ENCODE results near the gene LSS.
A peak's percentile ranks its signal among the peaks of the same experiment; 100 is the strongest.
"Not testable (repeated sequence)": the region's sequence is repeated elsewhere in the genome, so short reads cannot be mapped to it uniquely, and the experiment has no call there.

The LSS gene

GRCh38 chr21:46208761-46209721 lies 19.5 kb downstream of the LSS start:
- no peak overlapping the region for H3K27ac Mint-ChIP-seq
- H3K36me3 Mint-ChIP-seq, result peaks cover 36 to 66% of the 10 kb centered on the region in 2 donors

GRCh38 chr21:46207920-46208591 lies 20.5 kb downstream of the LSS start:
- Mint-ChIP-seq H3K36me3 (peaks cover 39 to 67% of the 10 kb centered on the region in 2 donors), H3K27me3 (no peaks in the 10 kb centered on the region), H3K4me1 (no peaks in the 10 kb centered on the region), H3K27ac (no peak overlapping the region), H3K4me3 (no peak overlapping the region), H3K9me3 (no peaks in the 10 kb centered on the region)
- no peak for DNase-seq
- no peak for ATAC-seq (replicated peaks)

More at GRCh38 chr21:46208761-46209721, 19.5 kb downstream of the LSS start:
- Mint-ChIP-seq H3K9me3 (no peaks in the 10 kb centered on the region), H3K4me3 (no peak overlapping the region), H3K4me1 (no peaks in the 10 kb centered on the region), H3K27me3 (no peaks in the 10 kb centered on the region)
- DNase-seq (no peak), ATAC-seq (replicated peaks) (peak in 1 of 2 donors; percentile 10)

GRCh38 chr21:46207006-46207919 lies 21.3 kb downstream of the LSS start:
- H3K27me3 Mint-ChIP-seq, result no peaks in the 10 kb centered on the region
- no peak overlapping the region for H3K4me3 Mint-ChIP-seq
- DNase-seq (no peak), ATAC-seq (replicated peaks) (no peak)
- no peak overlapping the region for H3K27ac Mint-ChIP-seq
- peaks cover 40 to 67% of the 10 kb centered on the region in 2 donors for H3K36me3 Mint-ChIP-seq
- H3K4me1 Mint-ChIP-seq, result no peaks in the 10 kb centered on the region
- H3K9me3 Mint-ChIP-seq, result no peaks in the 10 kb centered on the region

DNA sequence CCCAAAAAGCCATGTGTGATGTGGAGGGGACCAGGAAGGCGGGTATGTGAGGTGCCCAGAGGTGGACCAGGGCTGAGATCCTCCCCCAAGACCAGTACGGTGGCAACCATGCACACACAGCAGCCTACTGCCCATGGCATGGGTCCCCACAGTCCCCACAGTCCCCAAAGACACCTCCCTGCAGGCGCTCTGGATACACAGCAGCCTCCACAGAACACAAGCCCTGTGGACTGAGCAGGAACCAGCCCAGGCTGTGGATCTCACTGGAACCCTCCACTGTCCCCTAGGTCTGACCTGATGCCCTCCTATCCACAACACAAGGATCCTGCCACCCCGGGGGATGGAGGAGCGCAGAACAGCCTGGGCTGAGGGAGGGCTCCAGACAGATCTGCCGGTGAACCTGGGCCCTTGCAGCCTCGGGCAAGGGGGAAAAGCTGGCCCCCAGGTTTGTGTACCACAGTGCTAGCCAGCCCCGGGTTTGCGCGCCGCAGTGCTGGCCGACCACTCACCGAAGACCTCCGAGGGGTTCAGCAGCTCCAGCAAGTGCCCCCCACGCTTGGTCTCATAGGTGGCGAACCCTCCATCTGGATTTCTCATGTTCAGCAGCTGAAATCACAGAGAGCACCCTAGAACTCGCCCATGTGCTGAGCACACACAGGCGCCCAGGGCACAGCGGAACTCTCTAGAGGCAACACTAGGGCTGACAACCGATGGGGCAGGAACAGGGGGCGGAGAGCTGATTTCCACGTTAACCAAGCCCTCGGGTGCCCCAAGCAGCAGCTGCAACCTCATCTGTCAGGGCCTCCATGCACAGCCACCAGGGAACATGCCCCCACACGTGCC lies 22.2 kb downstream of the LSS start:
- no peak for ATAC-seq (replicated peaks)
- Mint-ChIP-seq H3K9me3 (no peaks in the 10 kb centered on the region), H3K4me1 (no peaks in the 10 kb centered on the region), H3K4me3 (no peak overlapping the region), H3K27ac (no peak overlapping the region), H3K36me3 (peaks cover 36 to 61% of the 10 kb centered on the region in 2 donors), H3K27me3 (no peaks in the 10 kb centered on the region)
- no peak for DNase-seq

GRCh38 chr21:46205766-46206162 lies 22.8 kb downstream of the LSS start:
- Mint-ChIP-seq H3K4me1 (no peaks in the 10 kb centered on the region), H3K27ac (no peak overlapping the region), H3K4me3 (no peak overlapping the region), H3K9me3 (no peaks in the 10 kb centered on the region), H3K27me3 (no peaks in the 10 kb centered on the region), H3K36me3 (peaks cover 33 to 59% of the 10 kb centered on the region in 2 donors)
- DNase-seq (no peak), ATAC-seq (replicated peaks) (no peak)

GRCh38 chr21:46205166-46205565 lies 23.4 kb downstream of the LSS start:
- H3K36me3 Mint-ChIP-seq, result peaks cover 38 to 61% of the 10 kb centered on the region in 2 donors
- H3K4me3 Mint-ChIP-seq, result no peak overlapping the region

GRCh38 chr21:46203203-46203600 lies 25.4 kb downstream of the LSS start:
- H3K4me1 Mint-ChIP-seq, result no peaks in the 10 kb centered on the region
- H3K27me3 Mint-ChIP-seq, result no peaks in the 10 kb centered on the region
- no peak overlapping the region for H3K27ac Mint-ChIP-seq
- no peak overlapping the region for H3K4me3 Mint-ChIP-seq
- DNase-seq (no peak), ATAC-seq (replicated peaks) (no peak)
- no peaks in the 10 kb centered on the region for H3K9me3 Mint-ChIP-seq
- H3K36me3 Mint-ChIP-seq, result peaks cover 44 to 67% of the 10 kb centered on the region in 2 donors

More at GRCh38 chr21:46205166-46205565, 23.4 kb downstream of the LSS start:
- DNase-seq (no peak), ATAC-seq (replicated peaks) (no peak)
- no peaks in the 10 kb centered on the region for H3K4me1 Mint-ChIP-seq
- H3K27ac Mint-ChIP-seq, result no peak overlapping the region
- H3K27me3 Mint-ChIP-seq, result no peaks in the 10 kb centered on the region
- H3K9me3 Mint-ChIP-seq, result no peaks in the 10 kb centered on the region

GRCh38 chr21:46202592-46203202 lies 25.9 kb downstream of the LSS start:
- Mint-ChIP-seq H3K4me3 (no peak overlapping the region), H3K36me3 (peaks cover 46 to 66% of the 10 kb centered on the region in 2 donors), H3K27ac (no peak overlapping the region), H3K9me3 (no peaks in the 10 kb centered on the region), H3K4me1 (no peaks in the 10 kb centered on the region), H3K27me3 (no peaks in the 10 kb centered on the region)
- ATAC-seq (replicated peaks) (no peak), DNase-seq (no peak)

- not testable (repeated sequence) for H3K4me1 Mint-ChIP-seq; DNase-seq; H3K9me3 Mint-ChIP-seq; H3K4me3 Mint-ChIP-seq; ATAC-seq (replicated peaks); H3K27me3 Mint-ChIP-seq
- peaks cover 54 to 72% of the 10 kb centered on the region in 2 donors for H3K36me3 Mint-ChIP-seq
- peak overlapping the region; percentile 20 for H3K27ac Mint-ChIP-seq
Measured at GRCh38 chr21:46200877-46201803, 27.4 kb downstream of the LSS start.

DNA sequence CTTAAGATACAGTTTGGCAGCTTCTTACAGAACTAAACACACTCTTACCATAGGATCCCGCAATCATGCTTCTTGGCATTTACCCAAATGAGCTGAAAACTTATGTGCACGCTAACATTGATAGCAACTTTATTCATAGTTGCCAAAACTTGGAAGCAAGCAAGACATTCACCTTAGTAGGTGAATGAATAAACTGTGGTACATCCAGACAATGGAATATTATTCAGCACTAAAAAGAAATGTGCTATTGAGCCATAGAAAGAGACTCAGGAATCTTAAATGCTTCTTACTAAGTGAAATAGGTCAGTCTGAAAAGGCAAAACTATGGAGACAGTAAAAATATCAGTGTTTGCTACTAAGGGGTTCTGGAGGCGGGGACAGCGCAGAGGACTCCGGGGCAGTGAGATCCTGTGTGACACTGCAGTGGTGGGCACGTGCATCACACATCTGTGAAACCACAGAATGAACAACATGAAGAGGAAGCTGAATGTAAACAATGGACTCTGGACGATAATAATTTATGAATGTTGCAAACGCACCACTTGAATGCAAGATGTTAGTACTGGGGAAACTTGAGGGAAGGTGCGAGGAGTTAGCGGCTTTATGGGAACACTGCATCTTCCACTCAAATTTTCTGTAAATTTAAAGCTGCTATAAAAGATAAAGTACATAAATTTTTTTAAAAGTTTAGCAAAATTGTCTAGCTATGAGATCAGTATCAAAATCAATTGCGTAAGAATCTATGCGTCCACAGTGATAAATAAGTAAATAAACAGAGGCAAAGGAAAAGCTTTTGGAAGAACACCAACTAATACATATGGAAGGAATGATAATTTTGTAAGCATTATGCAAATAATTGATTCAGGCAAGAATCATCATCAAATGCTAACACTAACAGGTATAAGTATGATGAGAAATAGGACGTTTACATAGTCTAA lies 28.9 kb downstream of the LSS start:
- DNase-seq, result no peak
- H3K27ac Mint-ChIP-seq, result no peak overlapping the region
- no peaks in the 10 kb centered on the region for H3K4me1 Mint-ChIP-seq
- no peak for ATAC-seq (replicated peaks)
- no peaks in the 10 kb centered on the region for H3K27me3 Mint-ChIP-seq
- H3K36me3 Mint-ChIP-seq, result peaks cover 54 to 66% of the 10 kb centered on the region in 2 donors
- no peak overlapping the region for H3K4me3 Mint-ChIP-seq
- no peaks in the 10 kb centered on the region for H3K9me3 Mint-ChIP-seq

GRCh38 chr21:46196733-46197132 lies 31.8 kb downstream of the LSS start:
- peaks cover 59 to 62% of the 10 kb centered on the region in 2 donors for H3K36me3 Mint-ChIP-seq
- H3K27me3 Mint-ChIP-seq, result no peaks in the 10 kb centered on the region
- H3K9me3 Mint-ChIP-seq, result no peaks in the 10 kb centered on the region
- DNase-seq (no peak), ATAC-seq (replicated peaks) (no peak)
- no peak overlapping the region for H3K27ac Mint-ChIP-seq
- no peaks in the 10 kb centered on the region for H3K4me1 Mint-ChIP-seq
- no peak overlapping the region for H3K4me3 Mint-ChIP-seq
